Smooth muscle cell (in vitro differentiated cells): Measurements from ENCODE around the gene NAB1. TPM values are rescaled to one million over a fixed set of nuclear protein-coding genes. Genes with fewer than 3 reads are reported as not detected.
A peak's percentile ranks its signal among the peaks of the same experiment; 100 is the strongest.

Experiments used
- DNase-seq: peaks from one replicate; lab custom pipeline; 2025; ENCODE audit not compliant: unreplicated experiment; lab: John Stamatoyannopoulos, UW
- H2AFZ ChIP-seq: fragments of 200-600 bp; sonication (generic); 2 replicates; pipeline ENCODE4 v1.6.0; 2016; ENCODE audit warnings: antibody characterized with exemption, low read depth, mild to moderate bottlenecking
- H3F3A ChIP-seq: fragments of 200-600 bp; sonication (generic); 2 replicates; pipeline ENCODE4 v1.6.0; 2017; ENCODE audit warnings: antibody characterized with exemption, low read depth
- H3K27ac ChIP-seq: fragments of 200-600 bp; sonication (generic); 2 replicates; pipeline ENCODE4 v1.5.1; 2016; ENCODE audit warnings: low read depth, mild to moderate bottlenecking
- H3K27me3 ChIP-seq: fragments of 200-600 bp; sonication (generic); 2 replicates; pipeline ENCODE4 v1.6.1; 2016; ENCODE audit warnings: low read depth, mild to moderate bottlenecking
- H3K36me3 ChIP-seq: fragments of 200-600 bp; sonication (generic); 2 replicates; pipeline ENCODE4 v1.5.1; 2016; ENCODE audit warnings: low read depth
- H3K4me1 ChIP-seq: fragments of 200-600 bp; sonication (generic); 2 replicates; pipeline ENCODE4 v1.5.1; 2016; ENCODE audit warnings: low read depth
- H3K4me2 ChIP-seq: fragments of 200-600 bp; sonication (generic); 2 replicates; pipeline ENCODE4 v1.6.0; 2016; ENCODE audit warnings: mild to moderate bottlenecking
- H3K4me3 ChIP-seq: fragments of 200-600 bp; sonication (generic); 2 replicates; pipeline ENCODE4 v1.5.1; 2016; ENCODE audit warnings: mild to moderate bottlenecking
- H3K79me2 ChIP-seq: fragments of 200-600 bp; sonication (generic); 2 replicates; pipeline ENCODE4 v1.6.0; 2016; ENCODE audit warnings: low read depth, mild to moderate bottlenecking
- H3K9ac ChIP-seq: fragments of 200-600 bp; sonication (generic); 2 replicates; pipeline ENCODE4 v1.6.0; 2016; ENCODE audit warnings: low read depth
- H3K9me3 ChIP-seq: fragments of 200-600 bp; sonication (generic); replicated peaks from 2 replicates; pipeline ENCODE4 v1.5.1; 2016; ENCODE audit warnings: low read depth
- H4K20me1 ChIP-seq: fragments of 200-600 bp; sonication (generic); 2 replicates; pipeline ENCODE4 v1.6.0; 2016; ENCODE audit warnings: low read depth
- CTCF ChIP-seq: fragments of 200-600 bp; sonication (generic); IDR thresholded peaks from 2 replicates; pipeline ENCODE4 v1.5.1; 2017; ENCODE audit warnings: borderline replicate concordance, mild to moderate bottlenecking, antibody characterized with exemption; ENCODE audit not compliant: insufficient read depth, poor library complexity, severe bottlenecking
- WGBS: methylation state at CpG from one replicate; pipeline ENCODE4 v1.1.7; 2016; ENCODE audit warnings: low lambda C conversion rate; 5-methylcytosine and 5-hydroxymethylcytosine counted together
- polyA plus RNA-seq: library from polyadenylated mRNA; unstranded; fragments of >200 nt; fragmentation: Nextera tagmentation; extraction: Ambion mirVana; gene quantifications from 2 replicates; pipeline ENCODE4 v1.2.1, GENCODE V29; 2016
- total RNA-seq: library from RNA; depleted of rRNA; stranded (reverse); fragments of >200 nt; gene quantifications from 2 replicates; pipeline ENCODE4 v1.2.3, GENCODE V29; 2014

Gene NAB1
- total and polyA plus RNA-seq, 2 experiments from 2014 or later: 4.4 to 31.4 TPM

- H3K4me1 ChIP-seq: peaks cover 3% of the 10 kb centered on the region
- H3K27me3 ChIP-seq: no peaks in the 10 kb centered on the region
- WGBS: 83% methylated on average over 15 of the region's 15 CpGs
- peak overlapping the region; percentile 37 for H3K27ac ChIP-seq
- H3K9ac ChIP-seq: no peak overlapping the region
- H3K36me3 ChIP-seq: no peaks in the 10 kb centered on the region
- H3K4me3 ChIP-seq: no peak overlapping the region
- no peak for TF ChIP-seq CTCF
- no peak for DNase-seq
- no peaks in the 10 kb centered on the region for H3K9me3 ChIP-seq
- H3K4me2 ChIP-seq: no peak overlapping the region
- H4K20me1 ChIP-seq: no peaks in the 10 kb centered on the region
- H2AFZ ChIP-seq: no peak overlapping the region
- no peaks in the 10 kb centered on the region for H3K79me2 ChIP-seq
- H3F3A ChIP-seq: peaks cover 2% of the 10 kb centered on the region
Measured at GRCh38 chr2:190717764-190718651, 69.1 kb downstream of the NAB1 start.

- no peak for DNase-seq
- WGBS: 56% methylated on average over 7 of the region's 7 CpGs
- H3K27ac ChIP-seq: peak overlapping the region; percentile 37
Measured at GRCh38 chr2:190718652-190719526, 70.0 kb downstream of the NAB1 start.

GRCh38 chr2:190720276-190720675 lies 71.4 kb downstream of the NAB1 start:
- H3K79me2 ChIP-seq: no peaks in the 10 kb centered on the region
- H3K9ac ChIP-seq: no peak overlapping the region
- H2AFZ ChIP-seq: no peak overlapping the region
- no peaks in the 10 kb centered on the region for H3K27me3 ChIP-seq
- H3K4me3 ChIP-seq: no peak overlapping the region
- H3K4me1 ChIP-seq: peaks cover 10% of the 10 kb centered on the region
- no peaks in the 10 kb centered on the region for H3K36me3 ChIP-seq
- no peak for DNase-seq
- no peak overlapping the region for H3K27ac ChIP-seq
- 89% methylated on average over 6 of the region's 6 CpGs for WGBS
- H3F3A ChIP-seq: peaks cover 7% of the 10 kb centered on the region
- TF ChIP-seq CTCF: no peak
- H3K9me3 ChIP-seq: no peaks in the 10 kb centered on the region
- H3K4me2 ChIP-seq: no peak overlapping the region
- H4K20me1 ChIP-seq: no peaks in the 10 kb centered on the region

More at GRCh38 chr2:190718652-190719526, 70.0 kb downstream of the NAB1 start:
- Histone ChIP-seq H4K20me1 (no peaks in the 10 kb centered on the region), H3K27me3 (no peaks in the 10 kb centered on the region), H3K4me1 (peaks cover 10% of the 10 kb centered on the region), H3K4me2 (no peak overlapping the region), H2AFZ (no peak overlapping the region), H3F3A (peaks cover 7% of the 10 kb centered on the region), H3K79me2 (no peaks in the 10 kb centered on the region), H3K9me3 (no peaks in the 10 kb centered on the region), H3K36me3 (no peaks in the 10 kb centered on the region), H3K9ac (no peak overlapping the region), H3K4me3 (no peak overlapping the region)
- TF ChIP-seq CTCF: no peak
